Measurements from ENCODE around the gene LRRC55. TPM values are rescaled to one million over a fixed set of nuclear protein-coding genes. Genes with fewer than 3 reads are reported as not detected.

LRRC55 gene
- total RNA-seq, 4 donors from 2014 or later: not detected

GRCh38 chr11:57155400-57155799 lies 26.4 kb upstream of the LRRC55 start:
- no peaks in the 10 kb centered on the region for H3K9me3 ChIP-seq
- H3K27ac ChIP-seq: no peak overlapping the region
- in situ Hi-C loops (cut with MboI; ENCODE audit: low sequenced_read_pairs in 4 of 4): no loop called here
- TF ChIP-seq CTCF (IDR thresholded peaks at IDR 0.05 in 4 of 5, conservative IDR thresholded peaks at IDR 0.05 in 1 of 5) (no peak), POLR2A (IDR thresholded peaks at IDR 0.05) (no peak)
- no peak for ATAC-seq
- H3K4me1 ChIP-seq: no peaks in the 10 kb centered on the region
- intact Hi-C loops (cut with DNase I; ENCODE audit: low total_unique reads): no loop called here
- DNase-seq: no peak
- H3K36me3 ChIP-seq: no peaks in the 10 kb centered on the region
- H3K4me3 ChIP-seq: no peak overlapping the region
- no peaks in the 10 kb centered on the region for H3K27me3 ChIP-seq

DNA sequence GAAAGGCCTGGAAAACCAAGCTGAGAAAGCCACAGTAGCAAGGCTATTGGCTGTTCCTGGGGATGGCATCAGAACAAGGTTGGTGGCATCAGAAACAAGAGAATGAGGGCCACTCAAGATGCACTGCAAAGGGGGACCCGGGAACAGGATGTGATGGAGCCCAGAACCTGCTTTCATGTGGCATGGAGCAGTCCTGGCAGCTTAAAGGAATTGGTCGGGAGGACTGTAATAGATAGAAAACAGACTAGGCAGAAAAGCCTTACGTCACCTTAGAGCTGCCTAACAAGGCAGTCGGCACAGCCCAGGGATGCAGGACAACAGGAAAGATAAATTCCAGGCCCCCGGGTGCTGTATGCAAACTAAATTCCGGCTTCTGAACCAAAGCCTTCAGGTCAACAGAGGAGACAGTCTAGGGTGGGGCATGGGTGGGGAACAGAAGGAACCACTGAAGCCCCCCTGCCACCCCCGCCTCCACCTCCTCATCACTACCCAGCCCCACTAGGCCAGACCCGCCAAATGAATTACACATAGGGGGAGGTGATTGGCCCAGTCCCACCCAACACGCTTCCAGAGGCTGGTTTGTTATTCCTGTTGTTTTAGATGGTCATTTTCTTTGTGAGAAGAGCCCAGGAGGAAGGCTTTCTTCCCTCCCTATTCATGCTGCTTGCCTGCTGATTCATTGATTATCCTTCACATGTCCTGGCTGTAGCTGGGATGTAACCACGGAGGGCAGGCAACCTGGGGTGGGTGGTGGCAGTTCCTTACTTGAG lies 25.7 kb upstream of the LRRC55 start:
- no peak overlapping the region for H3K4me3 ChIP-seq
- DNase-seq (no peak), ATAC-seq (no peak)
- intact Hi-C loops (cut with DNase I; ENCODE audit: low total_unique reads): no loop called here
- no peaks in the 10 kb centered on the region for H3K27me3 ChIP-seq
- no peaks in the 10 kb centered on the region for H3K4me1 ChIP-seq
- H3K36me3 ChIP-seq: no peaks in the 10 kb centered on the region
- TF ChIP-seq CTCF (IDR thresholded peaks at IDR 0.05 in 4 of 5, conservative IDR thresholded peaks at IDR 0.05 in 1 of 5): no peak
- no peak for TF ChIP-seq POLR2A (IDR thresholded peaks at IDR 0.05)
- H3K27ac ChIP-seq: no peak overlapping the region
- H3K9me3 ChIP-seq: no peaks in the 10 kb centered on the region
- in situ Hi-C loops (cut with MboI; ENCODE audit: low sequenced_read_pairs in 4 of 4): no loop called here

- intact Hi-C loops (cut with DNase I; ENCODE audit: low total_unique reads): no loop called here
- Histone ChIP-seq H3K27ac (no peak overlapping the region), H3K4me3 (no peak overlapping the region), H3K4me1 (no peaks in the 10 kb centered on the region), H3K9me3 (no peaks in the 10 kb centered on the region), H3K36me3 (no peaks in the 10 kb centered on the region), H3K27me3 (no peaks in the 10 kb centered on the region)
- ATAC-seq: no peak
- no peak for TF ChIP-seq CTCF (IDR thresholded peaks at IDR 0.05 in 4 of 5, conservative IDR thresholded peaks at IDR 0.05 in 1 of 5)
- TF ChIP-seq POLR2A (IDR thresholded peaks at IDR 0.05): no peak
- DNase-seq: no peak
- in situ Hi-C loops (cut with MboI; ENCODE audit: low sequenced_read_pairs in 4 of 4): no loop called here
Measured at GRCh38 chr11:57156928-57157327, 24.8 kb upstream of the LRRC55 start.

GRCh38 chr11:57157624-57158023 lies 24.1 kb upstream of the LRRC55 start:
- Histone ChIP-seq H3K36me3 (no peaks in the 10 kb centered on the region), H3K9me3 (no peaks in the 10 kb centered on the region), H3K4me3 (no peak overlapping the region), H3K27ac (no peak overlapping the region), H3K4me1 (no peaks in the 10 kb centered on the region), H3K27me3 (no peaks in the 10 kb centered on the region)
- intact Hi-C loops (cut with DNase I; ENCODE audit: low total_unique reads): no loop called here
- no peak for DNase-seq
- in situ Hi-C loops (cut with MboI; ENCODE audit: low sequenced_read_pairs in 4 of 4): no loop called here
- no peak for ATAC-seq
- no peak for TF ChIP-seq POLR2A (IDR thresholded peaks at IDR 0.05)

DNA sequence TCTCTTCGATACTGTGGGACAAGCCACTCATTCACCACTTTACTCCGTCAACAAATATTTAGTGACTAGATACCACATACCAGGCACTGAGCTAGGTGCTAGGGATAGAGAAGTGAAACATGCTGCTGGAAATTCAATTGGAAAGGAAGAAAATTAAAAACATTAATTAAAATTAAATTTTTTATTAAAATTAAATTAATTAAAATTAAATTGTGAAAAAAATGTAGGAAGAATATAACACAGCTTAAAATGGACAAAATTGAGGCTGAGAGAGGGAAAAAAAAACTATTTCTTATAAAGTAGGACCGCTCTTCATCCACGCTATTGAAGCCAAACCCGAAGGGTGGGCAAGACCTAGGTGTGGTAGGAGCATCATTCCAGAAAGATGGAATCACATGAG lies 23.6 kb upstream of the LRRC55 start:
- H3K27me3 ChIP-seq: no peaks in the 10 kb centered on the region
- H3K36me3 ChIP-seq: no peaks in the 10 kb centered on the region
- intact Hi-C loops (cut with DNase I; ENCODE audit: low total_unique reads) (no loop called here), in situ Hi-C loops (cut with MboI; ENCODE audit: low sequenced_read_pairs in 4 of 4) (no loop called here)
- TF ChIP-seq POLR2A (IDR thresholded peaks at IDR 0.05) (no peak), CTCF (IDR thresholded peaks at IDR 0.05 in 4 of 5, conservative IDR thresholded peaks at IDR 0.05 in 1 of 5) (no peak)
- ATAC-seq: no peak
- H3K4me1 ChIP-seq: no peaks in the 10 kb centered on the region
- H3K27ac ChIP-seq: no peak overlapping the region
- no peak overlapping the region for H3K4me3 ChIP-seq
- no peak for DNase-seq
- H3K9me3 ChIP-seq: no peaks in the 10 kb centered on the region
